K562 (cell line): ENCODE measurements around the gene LCN1. TPM values are rescaled to one million over a fixed set of nuclear protein-coding genes. Genes with fewer than 3 reads are reported as not detected.

ENCODE experiments used
- ATAC-seq: fragments of 200-7000 bp; cut with Tn5 transposase; 3 replicates; pipeline ENCODE4 v1.9.1; 2020; ENCODE audit warnings: moderate library complexity
- BruUV-seq: library from RNA; stranded (reverse); fragments of 400-500 nt; replicated peaks from 2 replicates; lab custom pipeline; 2021; lab: Mats Ljungman, UMichigan
- CTCF ChIA-PET: fragments of 300-600 bp; formaldehyde crosslinking; extraction: SDS; loops from one replicate; lab custom pipeline; 2021; ENCODE audit warnings: low intra/inter-chr PET ratio; lab: Yijun Ruan, JAX
- POLR2A ChIA-PET: fragments of 300-600, 350-650 bp; sonication (Branson Sonifier 250); formaldehyde crosslinking; extraction: SDS; loops from one replicate; lab custom pipeline; 2021; ENCODE audit warnings: antibody characterized with exemption, inconsistent platforms; lab: Yijun Ruan, JAX
- DNase-seq, 4 experiments: peaks; one replicate each; pipeline versions ENCODE4 v3.0.0 to v3.0.0-alpha.2; 2011 to 2018; ENCODE audit warnings: low spot score in 3 of 4, mixed read lengths in 3 of 4; ENCODE audit errors: extremely low read depth in 1 of 4
- FAIRE-seq: peaks from 2 replicates; lab custom pipeline; 2011; peaks lifted over from hg19 to GRCh38; lab: Jason Lieb, UNC
- H2AFZ ChIP-seq: 2 replicates; pipeline ENCODE4 v1.6.0; 2011; ENCODE audit warnings: low read depth, low read length, control low read depth, inconsistent platforms
- H3K27ac ChIP-seq: fragments of 200-600 bp; 3 replicates; pipeline ENCODE4 v1.8.0; 2011; ENCODE audit warnings: low read depth, mild to moderate bottlenecking, control low read depth, inconsistent platforms, low read length, moderate library complexity, mixed read lengths; ENCODE audit errors: extremely low read depth
- H3K27me3 ChIP-seq, 2 experiments: fragments of 300-600 bp in 1 of 2; 2 replicates in 1 of 2; 3 replicates in 1 of 2; pipeline versions ENCODE4 v1.6.0 to v1.8.0; 2011; ENCODE audit warnings: inconsistent platforms in 2 of 2, low read length in 2 of 2, mild to moderate bottlenecking in 1 of 2, mixed read lengths in 1 of 2, moderate library complexity in 1 of 2; ENCODE audit not compliant: control insufficient read depth in 2 of 2, insufficient read depth in 2 of 2
- H3K36me3 ChIP-seq: fragments of 300-600 bp; 3 replicates; pipeline ENCODE4 v1.8.0; 2011; ENCODE audit warnings: mild to moderate bottlenecking, low read length, inconsistent platforms; ENCODE audit not compliant: control insufficient read depth, insufficient read depth
- H3K4me1 ChIP-seq, 2 experiments: fragments of 200-600 bp in 1 of 2; replicated peaks in 1 of 2; 2 replicates in 1 of 2; 3 replicates in 1 of 2; pipeline versions ENCODE4 v1.5.1 to v1.8.0; 2011; ENCODE audit warnings: inconsistent platforms in 2 of 2, low read length in 2 of 2, mild to moderate bottlenecking in 1 of 2, mixed read lengths in 1 of 2, moderate library complexity in 1 of 2; ENCODE audit not compliant: control insufficient read depth in 2 of 2, insufficient read depth in 2 of 2
- H3K4me2 ChIP-seq: 2 replicates; pipeline ENCODE4 v1.6.1; 2011; ENCODE audit warnings: low read length, control low read depth, inconsistent platforms, mixed read lengths; ENCODE audit not compliant: insufficient read depth
- H3K4me3 ChIP-seq: fragments of 200-600 bp; sonication (generic), shearing (Covaris generic); 2 replicates; pipeline ENCODE4 v1.5.1; 2016; ENCODE audit warnings: control low read depth, inconsistent platforms
- H3K79me2 ChIP-seq: fragments of 200-600 bp; 3 replicates; pipeline ENCODE4 v1.8.0; 2011; ENCODE audit warnings: low read length, inconsistent platforms; ENCODE audit not compliant: control insufficient read depth, insufficient read depth
- H3K9ac ChIP-seq, 2 experiments: 2 replicates each; pipeline versions ENCODE4 v1.6.0 to v1.6.1; 2011; ENCODE audit warnings: low read depth in 2 of 2, low read length in 2 of 2, control low read depth in 1 of 2, inconsistent platforms in 1 of 2, mild to moderate bottlenecking in 1 of 2, mixed read lengths in 1 of 2; ENCODE audit not compliant: insufficient read depth in 1 of 2
- H3K9me1 ChIP-seq: one replicate; pipeline ENCODE4 v1.6.0; 2011; ENCODE audit warnings: inconsistent platforms, mild to moderate bottlenecking, low read length, moderate library complexity; ENCODE audit not compliant: control insufficient read depth, insufficient read depth
- H3K9me3 ChIP-seq: replicated peaks from 2 replicates; pipeline ENCODE4 v1.5.1; 2011; ENCODE audit warnings: low read depth, low read length, inconsistent platforms; ENCODE audit not compliant: control insufficient read depth, insufficient read depth
- H4K20me1 ChIP-seq: replicated peaks from 2 replicates; pipeline ENCODE4 v1.6.1; 2011; ENCODE audit warnings: low read length, inconsistent platforms, mixed read lengths; ENCODE audit not compliant: control insufficient read depth, insufficient read depth
- FIP1L1 ChIP-seq: fragments of 200-400 bp; formaldehyde crosslinking; IDR thresholded peaks from 2 replicates; pipeline ENCODE4 v1.6.1; 2018; ENCODE audit warnings: mild to moderate bottlenecking, low read depth, low read length; ENCODE audit not compliant: poor library complexity, severe bottlenecking
- MCM5 ChIP-seq: fragments of 450-650 bp; IDR thresholded peaks from 2 replicates; pipeline ENCODE4 v1.6.1; 2016; ENCODE audit warnings: low read depth
- PHB2 ChIP-seq: fragments of 450-650 bp; IDR thresholded peaks from 2 replicates; pipeline ENCODE4 v1.6.1; 2017; ENCODE audit warnings: low read depth
- POLR2A ChIP-seq: fragments of 450-650 bp; conservative IDR thresholded peaks from 2 replicates; pipeline ENCODE4 v1.6.1; 2016
- POLR2G ChIP-seq: fragments of 200-400 bp; formaldehyde crosslinking; IDR thresholded peaks from 2 replicates; pipeline ENCODE4 v1.6.1; 2017; ENCODE audit warnings: low read depth, mild to moderate bottlenecking, antibody characterized with exemption, low read length, moderate library complexity
- RBFOX2 ChIP-seq: fragments of 200-400 bp; formaldehyde crosslinking; IDR thresholded peaks from 2 replicates; pipeline ENCODE4 v1.6.1; 2017; ENCODE audit warnings: low read depth, mild to moderate bottlenecking, low read length, moderate library complexity
- RBM22 ChIP-seq: fragments of 200-400 bp; formaldehyde crosslinking; IDR thresholded peaks from 2 replicates; pipeline ENCODE4 v1.6.1; 2018; ENCODE audit warnings: low read length, low read depth; ENCODE audit not compliant: poor library complexity, severe bottlenecking
- SNRNP70 ChIP-seq: fragments of 200-400 bp; formaldehyde crosslinking; optimal IDR thresholded peaks from 2 replicates; pipeline ENCODE3; 2017; ENCODE audit warnings: low read depth, low read length
- SUPT5H ChIP-seq: fragments of 450-650 bp; IDR thresholded peaks from 2 replicates; pipeline ENCODE4 v1.6.1; 2016
- WGBS: fragments of 100-300 bp; shearing (Covaris generic); methylation state at CpG from one replicate; pipeline ENCODE4 v1.1.6; 2016; ENCODE audit warnings: low coverage, mixed read lengths; ENCODE audit not compliant: insufficient coverage; ENCODE audit errors: missing lambda C conversion rate; 5-methylcytosine and 5-hydroxymethylcytosine counted together
- in situ Hi-C: fragments of 300-500 bp; cut with MboI; formaldehyde crosslinking; loops from 4 replicates; pipeline ENCODE4 v1.15.0; 2018; ENCODE audit warnings: inconsistent platforms, mixed read lengths
- intact Hi-C: fragments of 100-400 bp; cut with micrococcal nuclease; formaldehyde crosslinking; loops from 2 replicates; pipeline ENCODE4 v1.14.2; 2022
- polyA plus RNA-seq, 8 experiments: library from polyadenylated mRNA; depleted of rRNA in 4 of 8; stranded (reverse) in 5 of 8; unstranded in 3 of 8; fragments of >200 nt; fragmentation: Nextera tagmentation in 2 of 8; fragmentation: Illumina TruSeq in 1 of 8; extraction: Ambion mirVana in 2 of 8; extraction: Trizol in 1 of 8; gene quantifications; 2 replicates each; pipeline versions ENCODE4 v1.2.1 to v1.2.3, GENCODE V29; 2011 to 2014; ENCODE audit warnings: inconsistent platforms in 1 of 8, missing spikeins in 1 of 8
- total RNA-seq, 7 experiments: library from RNA; depleted of rRNA in 6 of 7; stranded (reverse); fragments of >200 nt in 6 of 7; fragmentation: Illumina TruSeq in 2 of 7; extraction: Trizol in 2 of 7; gene quantifications; 2 replicates each; pipeline versions ENCODE4 v1.2.1 to v1.2.3, GENCODE V29; 2011 to 2021; ENCODE audit warnings: low replicate concordance in 1 of 7

The LCN1 gene
- total and polyA plus RNA-seq, 9 of the 15 experiments (the other 6 are each of a cell fraction or from before 2014, with no cell fraction given): not detected

GRCh38 chr9:135505406-135506187 is 15.6 kb upstream of the LCN1 start:
- TF ChIP-seq FIP1L1 (peak; percentile 61), SNRNP70 (peak; percentile 15), MCM5 (no peak), POLR2A (peak; percentile 64), RBFOX2 (peak; percentile 59; the same call in 1 of the 2 replicates), RBM22 (peak; percentile 82), SUPT5H (peak; percentile 39; the same call in 1 of the 2 replicates), PHB2 (no peak), POLR2G (peak; percentile 83)
- peak overlapping the region; percentile 74 for H3K27ac ChIP-seq
- H3K9ac ChIP-seq: peak overlapping the region; percentile 13 to 86; a peak in 3 of 4 replicates
- in situ Hi-C loops: no loop called here
- H4K20me1 ChIP-seq: peaks cover 21% of the 10 kb centered on the region
- peak in 1 of 4 experiments; percentile 27 for DNase-seq
- peaks cover 42% of the 10 kb centered on the region for H3K36me3 ChIP-seq
- no TSS peak for BruUV-seq
- H3K4me1 ChIP-seq: peaks cover 26 to 70% of the 10 kb centered on the region in 2 experiments
- H3K4me3 ChIP-seq: no peak overlapping the region
- no peaks in the 10 kb centered on the region for H3K9me1 ChIP-seq
- H3K79me2 ChIP-seq: peaks cover 40% of the 10 kb centered on the region
- 78% methylated on average over 22 of the region's 24 CpGs for WGBS
- H3K27me3 ChIP-seq: no peaks in the 10 kb centered on the region
- no peak; the same call in 2 of the 3 replicates for ATAC-seq
- H3K4me2 ChIP-seq: no peak overlapping the region; the same call in 1 of the 2 replicates
- no peak for FAIRE-seq
- no peaks in the 10 kb centered on the region for H3K9me3 ChIP-seq
- ChIA-PET CTCF (interaction anchor here (1.5 kb wide), 1 partner anchor 97 kb away, joined by 3 read pairs; no protein-coding TSS in a partner anchor), POLR2A (interaction anchor here (0.5 to 2.0 kb wide), 14 partner anchors 9 to 1210 kb away, joined by 3 to 9 read pairs (median 3); no protein-coding TSS in a partner anchor)
- H2AFZ ChIP-seq: no peak overlapping the region
- intact Hi-C loops: no loop called here
